Stimulated activated CD4-positive, alpha-beta T cell treated with anti-CD3 and anti-CD28 coated beads, Interleukin-4, amount 100 ng/mL, for 1 hour (primary cell): ENCODE measurements around the gene UNK.

Source experiments
- DNase-seq: peaks from one replicate; pipeline ENCODE4 v3.0.0-alpha.2; 2020

UNK gene, protein sequence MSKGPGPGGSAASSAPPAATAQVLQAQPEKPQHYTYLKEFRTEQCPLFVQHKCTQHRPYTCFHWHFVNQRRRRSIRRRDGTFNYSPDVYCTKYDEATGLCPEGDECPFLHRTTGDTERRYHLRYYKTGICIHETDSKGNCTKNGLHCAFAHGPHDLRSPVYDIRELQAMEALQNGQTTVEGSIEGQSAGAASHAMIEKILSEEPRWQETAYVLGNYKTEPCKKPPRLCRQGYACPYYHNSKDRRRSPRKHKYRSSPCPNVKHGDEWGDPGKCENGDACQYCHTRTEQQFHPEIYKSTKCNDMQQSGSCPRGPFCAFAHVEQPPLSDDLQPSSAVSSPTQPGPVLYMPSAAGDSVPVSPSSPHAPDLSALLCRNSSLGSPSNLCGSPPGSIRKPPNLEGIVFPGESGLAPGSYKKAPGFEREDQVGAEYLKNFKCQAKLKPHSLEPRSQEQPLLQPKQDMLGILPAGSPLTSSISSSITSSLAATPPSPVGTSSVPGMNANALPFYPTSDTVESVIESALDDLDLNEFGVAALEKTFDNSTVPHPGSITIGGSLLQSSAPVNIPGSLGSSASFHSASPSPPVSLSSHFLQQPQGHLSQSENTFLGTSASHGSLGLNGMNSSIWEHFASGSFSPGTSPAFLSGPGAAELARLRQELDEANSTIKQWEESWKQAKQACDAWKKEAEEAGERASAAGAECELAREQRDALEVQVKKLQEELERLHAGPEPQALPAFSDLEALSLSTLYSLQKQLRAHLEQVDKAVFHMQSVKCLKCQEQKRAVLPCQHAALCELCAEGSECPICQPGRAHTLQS

DNA sequence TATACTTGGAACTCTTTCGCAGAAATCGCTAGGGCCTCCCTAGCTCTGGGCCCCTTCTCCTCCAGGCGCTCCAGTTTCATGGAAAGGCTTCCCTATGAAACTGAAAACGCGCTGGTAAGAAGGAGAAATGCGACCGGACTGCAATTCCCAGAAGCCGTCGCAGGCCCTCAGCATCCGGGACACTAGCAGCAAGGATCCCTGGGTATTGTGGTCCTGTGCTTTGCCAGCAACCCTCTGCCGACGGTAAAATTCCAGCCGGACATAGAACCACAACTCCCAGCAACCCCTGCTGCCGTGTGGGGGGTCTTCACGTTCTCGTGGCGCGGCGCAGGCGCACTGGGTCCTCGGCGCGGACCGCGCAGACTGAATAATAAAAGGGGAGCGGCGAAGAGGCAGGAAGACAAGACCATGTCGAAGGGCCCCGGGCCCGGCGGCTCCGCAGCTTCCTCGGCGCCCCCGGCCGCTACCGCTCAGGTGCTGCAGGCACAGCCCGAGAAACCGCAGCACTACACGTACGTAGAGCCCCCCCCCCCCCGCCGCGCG is at the start of gene UNK:
TSS of gene UNK (plus strand) at position 334 of the 543 bp plus-strand sequence. CDS start at position 409, 75 bp downstream.
- peak; percentile 91 for DNase-seq

GRCh38 chr17:75736173-75736835 is 48.3 kb upstream of the UNK start:
- no peak for DNase-seq

- DNase-seq: no peak
Observed at GRCh38 chr17:75737133-75737962, 47.3 kb upstream of the UNK start.

DNA sequence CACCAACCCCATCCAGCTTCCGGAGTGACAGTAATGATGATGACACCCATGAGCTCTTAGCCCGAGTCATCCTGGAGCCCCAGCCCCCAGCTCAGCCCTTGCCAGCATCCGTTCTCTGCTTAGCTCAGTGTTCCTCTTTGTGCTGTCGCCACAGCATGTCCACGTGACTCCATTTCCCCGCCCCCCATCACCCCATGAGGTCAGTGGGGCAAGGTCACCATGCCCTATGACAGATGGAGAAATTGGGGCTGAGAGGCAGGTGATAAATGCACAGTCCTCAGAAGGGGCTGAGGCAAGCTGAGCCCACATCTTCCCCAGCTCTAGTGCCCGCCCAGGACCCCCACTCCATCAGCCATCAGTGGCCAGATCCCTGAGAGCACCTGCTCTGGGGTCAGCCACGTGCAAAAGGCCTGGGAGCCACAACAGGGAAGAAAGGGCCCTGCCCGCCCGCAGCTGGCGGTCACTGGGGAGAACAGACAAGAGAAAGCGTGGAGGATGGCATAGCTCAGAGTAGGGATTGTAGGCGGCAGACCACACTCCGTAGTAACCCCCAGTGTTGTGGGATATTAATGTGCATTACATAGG is 46.3 kb upstream of the UNK start:
- no peak for DNase-seq

DNA sequence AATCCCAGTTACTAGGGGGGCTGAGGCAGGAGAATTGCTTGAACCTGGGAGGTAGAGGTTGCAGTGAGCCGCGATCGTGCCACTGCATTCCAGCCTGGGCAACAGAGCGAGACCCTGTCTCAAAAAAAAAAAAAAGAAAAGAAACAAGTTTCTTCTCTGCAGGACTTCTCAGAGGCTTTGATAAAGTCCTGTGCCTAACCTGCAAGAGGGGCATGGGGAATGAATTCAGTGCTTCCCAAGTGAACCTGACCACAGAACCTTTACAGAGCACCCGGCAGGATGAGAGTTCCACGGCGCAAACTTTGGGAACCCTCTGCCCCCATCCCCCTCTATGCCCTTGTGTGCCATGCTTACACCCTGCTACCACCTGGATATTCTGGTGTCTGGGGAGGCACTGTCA is 45.4 kb upstream of the UNK start:
- no peak for DNase-seq

- no peak for DNase-seq
Observed at GRCh38 chr17:75739801-75740200, 44.8 kb upstream of the UNK start.

- no peak for DNase-seq
Observed at GRCh38 chr17:75740215-75740614, 44.4 kb upstream of the UNK start.

- DNase-seq: no peak
Observed at GRCh38 chr17:75740631-75741077, 44.0 kb upstream of the UNK start.

GRCh38 chr17:75742337-75742736 is 42.3 kb upstream of the UNK start:
- no peak for DNase-seq

GRCh38 chr17:75743625-75744206 is 40.9 kb upstream of the UNK start:
- DNase-seq: no peak

- DNase-seq: no peak
Observed at GRCh38 chr17:75748706-75749105, 35.9 kb upstream of the UNK start.

DNA sequence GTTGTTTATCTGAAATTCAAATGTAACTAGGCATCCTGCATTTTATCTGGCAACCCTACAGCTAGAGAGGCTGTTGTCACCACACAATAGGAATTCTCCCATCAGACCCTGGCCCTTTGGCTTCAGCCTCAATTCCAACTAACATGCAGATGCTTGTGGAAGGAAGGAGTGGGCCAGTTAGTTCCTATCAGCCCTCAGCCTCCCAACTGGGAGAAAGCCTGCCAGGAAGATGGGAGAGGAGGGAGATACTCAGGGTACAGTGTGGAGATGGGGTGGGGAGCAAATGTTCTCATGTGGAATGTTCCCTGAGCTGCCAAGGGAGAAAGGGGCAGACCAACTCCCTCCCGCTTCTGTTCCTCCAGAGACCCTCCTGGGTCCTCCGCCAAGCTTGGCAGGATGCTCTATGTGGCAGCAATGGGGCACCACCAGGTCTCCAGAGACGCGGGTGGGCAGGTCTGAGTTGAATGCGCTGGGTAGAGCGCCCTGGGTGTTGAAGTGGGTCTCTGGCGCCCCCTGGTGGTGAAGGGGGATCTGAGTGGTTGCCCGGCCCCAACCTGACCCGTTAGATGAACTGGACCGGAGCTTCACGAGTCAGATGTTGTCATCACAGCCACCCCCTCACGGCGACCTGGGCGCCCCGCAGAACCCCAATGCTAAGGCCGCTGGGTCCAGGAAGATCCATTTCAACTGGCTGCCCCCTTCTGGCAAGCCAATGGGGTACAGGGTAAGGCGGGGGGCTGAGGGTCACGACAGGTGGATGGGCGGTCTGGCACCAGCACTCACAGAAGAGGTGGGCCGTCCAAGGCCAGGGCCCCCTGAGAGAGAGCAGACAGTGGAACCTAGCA is 34.8 kb upstream of the UNK start:
- DNase-seq: peak; percentile 91

- DNase-seq: no peak
Observed at GRCh38 chr17:75750661-75751423, 33.8 kb upstream of the UNK start.

DNA sequence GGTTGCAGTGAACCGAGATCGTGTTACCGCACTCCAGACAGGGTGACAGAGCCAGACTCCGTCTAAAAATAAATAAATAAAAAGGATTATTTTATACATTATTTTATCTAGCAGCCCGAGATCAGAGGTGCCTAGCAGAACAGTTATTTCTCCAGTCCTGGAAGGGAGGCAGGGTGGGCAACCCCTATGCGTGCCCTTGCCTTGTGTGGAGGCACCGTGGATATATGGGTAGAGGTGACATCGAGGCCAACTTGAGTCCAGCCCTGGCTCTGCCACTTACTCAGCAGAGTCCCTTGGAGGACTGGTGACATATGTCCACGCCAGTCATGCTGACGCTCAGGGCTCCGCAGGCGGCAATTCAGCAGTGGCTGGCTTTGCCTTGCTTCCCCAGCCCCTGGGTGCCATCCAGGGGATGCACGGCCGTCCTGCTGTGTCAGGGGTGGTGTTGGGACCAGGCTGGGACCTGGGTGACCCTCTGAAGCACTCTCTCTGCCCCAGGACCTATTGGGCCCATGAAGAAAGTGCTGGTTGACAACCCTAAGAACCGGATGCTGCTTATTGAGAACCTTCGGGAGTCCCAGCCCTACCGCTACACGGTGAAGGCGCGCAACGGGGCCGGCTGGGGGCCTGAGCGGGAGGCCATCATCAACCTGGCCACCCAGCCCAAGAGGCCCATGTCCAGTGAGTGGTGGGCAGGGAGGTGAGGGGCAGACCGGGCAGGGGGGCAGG is 32.8 kb upstream of the UNK start:
- DNase-seq: no peak

GRCh38 chr17:75752405-75752709 is 32.2 kb upstream of the UNK start:
- DNase-seq: no peak

GRCh38 chr17:75752802-75753513 is 31.6 kb upstream of the UNK start:
- no peak for DNase-seq

GRCh38 chr17:75753514-75754377 is 30.9 kb upstream of the UNK start:
- peak; percentile 77 for DNase-seq
